Measurements from ENCODE around the gene SRSF3. TPM values are rescaled to one million over a fixed set of nuclear protein-coding genes. Genes with fewer than 3 reads are reported as not detected.
A peak's percentile ranks its signal among the peaks of the same experiment; 100 is the strongest.

SRSF3 gene
- polyA plus RNA-seq, 1 donor (not counting 4 experiments of a cell fraction or from before 2014, with no cell fraction given), result 398 TPM

DNA sequence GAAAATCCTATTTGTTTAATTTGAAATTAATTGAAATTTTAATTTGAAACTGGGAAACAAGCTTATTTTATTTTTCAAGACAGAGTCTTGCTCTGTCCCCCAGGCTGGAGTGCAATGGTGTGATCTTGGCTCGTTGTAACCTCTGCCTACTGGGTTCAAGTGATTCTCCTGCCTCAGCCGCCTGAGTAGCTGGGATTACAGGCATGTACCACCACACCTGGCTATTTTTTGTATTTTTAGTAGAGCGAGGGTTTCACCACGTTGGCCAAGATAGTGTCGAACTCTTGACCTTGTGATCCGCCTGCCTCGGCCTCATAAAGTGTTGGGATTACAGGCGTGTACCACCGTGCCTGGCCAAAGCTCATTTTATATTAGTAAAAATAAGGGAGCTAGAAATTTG is 4.2 kb downstream of the SRSF3 start:
- Histone ChIP-seq H3K27me3 (ENCODE audit: control insufficient read depth, extremely low read depth, insufficient read depth, low read length) (no peaks in the 10 kb centered on the region), H2AFZ (ENCODE audit: control insufficient read depth, low read length) (no peak overlapping the region), H4K20me1 (ENCODE audit: control insufficient read depth, extremely low read depth, insufficient read depth, low read length) (peaks cover 75% of the 10 kb centered on the region), H3K27ac (ENCODE audit: control insufficient read depth, insufficient read depth, low read length) (peak overlapping the region; percentile 99), H3K4me3 (ENCODE audit: control insufficient read depth in 2 of 3, extremely low read depth in 1 of 3, insufficient read depth in 2 of 3, low read depth in 1 of 3, low read length in 3 of 3) (peak overlapping the region; percentile 83 to 100 (median 99)), H3K9me3 (ENCODE audit: control insufficient read depth, low read depth, low read length) (no peaks in the 10 kb centered on the region), H3K9me1 (ENCODE audit: control insufficient read depth, extremely low read depth, insufficient read depth, low read length) (no peaks in the 10 kb centered on the region), H3K36me3 (ENCODE audit: control insufficient read depth in 2 of 2, extremely low read depth in 1 of 2, insufficient read depth in 2 of 2, low read length in 2 of 2) (peaks cover 21 to 62% of the 10 kb centered on the region in 2 experiments), H3K4me1 (ENCODE audit: control insufficient read depth, extremely low read depth, insufficient read depth, low read length) (peaks cover 49% of the 10 kb centered on the region), H3K4me2 (ENCODE audit: control insufficient read depth, extremely low read depth, insufficient read depth, low read depth, low read length) (peak overlapping the region; percentile 97), H3K9ac (ENCODE audit: control insufficient read depth, extremely low read depth, insufficient read depth, low read length) (peak overlapping the region; percentile 99), H3K79me2 (ENCODE audit: control insufficient read depth, insufficient read depth, low read length) (peaks cover 91% of the 10 kb centered on the region)
- DNase-seq (ENCODE audit: low read depth, low spot score) (no peak), FAIRE-seq (no peak)
- dilution Hi-C loops (cut with MboI; ENCODE audit: extremely low pct_ligation_motif_present, low sequenced_read_pairs), result no loop called here
- no peak for TF ChIP-seq EZH2 (IDR thresholded peaks at IDR 0.05; ENCODE audit: low read length)
- TF ChIP-seq, protein P1, sequence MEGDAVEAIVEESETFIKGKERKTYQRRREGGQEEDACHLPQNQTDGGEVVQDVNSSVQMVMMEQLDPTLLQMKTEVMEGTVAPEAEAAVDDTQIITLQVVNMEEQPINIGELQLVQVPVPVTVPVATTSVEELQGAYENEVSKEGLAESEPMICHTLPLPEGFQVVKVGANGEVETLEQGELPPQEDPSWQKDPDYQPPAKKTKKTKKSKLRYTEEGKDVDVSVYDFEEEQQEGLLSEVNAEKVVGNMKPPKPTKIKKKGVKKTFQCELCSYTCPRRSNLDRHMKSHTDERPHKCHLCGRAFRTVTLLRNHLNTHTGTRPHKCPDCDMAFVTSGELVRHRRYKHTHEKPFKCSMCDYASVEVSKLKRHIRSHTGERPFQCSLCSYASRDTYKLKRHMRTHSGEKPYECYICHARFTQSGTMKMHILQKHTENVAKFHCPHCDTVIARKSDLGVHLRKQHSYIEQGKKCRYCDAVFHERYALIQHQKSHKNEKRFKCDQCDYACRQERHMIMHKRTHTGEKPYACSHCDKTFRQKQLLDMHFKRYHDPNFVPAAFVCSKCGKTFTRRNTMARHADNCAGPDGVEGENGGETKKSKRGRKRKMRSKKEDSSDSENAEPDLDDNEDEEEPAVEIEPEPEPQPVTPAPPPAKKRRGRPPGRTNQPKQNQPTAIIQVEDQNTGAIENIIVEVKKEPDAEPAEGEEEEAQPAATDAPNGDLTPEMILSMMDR (optimal IDR thresholded peaks at IDR 0.05 in 1 of 3, IDR thresholded peaks at IDR 0.05 in 1 of 3, conservative IDR thresholded peaks at IDR 0.05 in 1 of 3; ENCODE audit: extremely low read depth in 1 of 3, insufficient read depth in 2 of 3, low read length in 3 of 3), result no peak

GRCh38 chr6:36598739-36599318 is 4.7 kb downstream of the SRSF3 start:
- no peak overlapping the region for H2AFZ ChIP-seq (ENCODE audit: control insufficient read depth, low read length)
- DNase-seq (ENCODE audit: low read depth, low spot score) (no peak), FAIRE-seq (no peak)
- H3K27me3 ChIP-seq (ENCODE audit: control insufficient read depth, extremely low read depth, insufficient read depth, low read length), result no peaks in the 10 kb centered on the region
- H3K4me3 ChIP-seq (ENCODE audit: control insufficient read depth in 2 of 3, extremely low read depth in 1 of 3, insufficient read depth in 2 of 3, low read depth in 1 of 3, low read length in 3 of 3), result peak overlapping the region; percentile 83 to 100 (median 99)
- H3K36me3 ChIP-seq (ENCODE audit: control insufficient read depth in 2 of 2, extremely low read depth in 1 of 2, insufficient read depth in 2 of 2, low read length in 2 of 2), result peaks cover 23 to 67% of the 10 kb centered on the region in 2 experiments
- dilution Hi-C loops (cut with MboI; ENCODE audit: extremely low pct_ligation_motif_present, low sequenced_read_pairs), result no loop called here
- peaks cover 96% of the 10 kb centered on the region for H3K79me2 ChIP-seq (ENCODE audit: control insufficient read depth, insufficient read depth, low read length)
- H3K4me1 ChIP-seq (ENCODE audit: control insufficient read depth, extremely low read depth, insufficient read depth, low read length), result peaks cover 44% of the 10 kb centered on the region
- peak overlapping the region; percentile 99 for H3K9ac ChIP-seq (ENCODE audit: control insufficient read depth, extremely low read depth, insufficient read depth, low read length)
- peak overlapping the region; percentile 97 for H3K4me2 ChIP-seq (ENCODE audit: control insufficient read depth, extremely low read depth, insufficient read depth, low read depth, low read length)
- H3K9me3 ChIP-seq (ENCODE audit: control insufficient read depth, low read depth, low read length), result no peaks in the 10 kb centered on the region
- H3K9me1 ChIP-seq (ENCODE audit: control insufficient read depth, extremely low read depth, insufficient read depth, low read length), result no peaks in the 10 kb centered on the region
- TF ChIP-seq, protein P1 (optimal IDR thresholded peaks at IDR 0.05 in 1 of 3, IDR thresholded peaks at IDR 0.05 in 1 of 3, conservative IDR thresholded peaks at IDR 0.05 in 1 of 3; ENCODE audit: extremely low read depth in 1 of 3, insufficient read depth in 2 of 3, low read length in 3 of 3), result no peak
- TF ChIP-seq EZH2 (IDR thresholded peaks at IDR 0.05; ENCODE audit: low read length), result no peak
- H3K27ac ChIP-seq (ENCODE audit: control insufficient read depth, insufficient read depth, low read length), result no peak overlapping the region
- H4K20me1 ChIP-seq (ENCODE audit: control insufficient read depth, extremely low read depth, insufficient read depth, low read length), result peaks cover 80% of the 10 kb centered on the region

Data from keratinocyte (primary cell).